Body of pancreas (tissue), 4 donors: Measurements from ENCODE around the gene CLEC16A. TPM values are rescaled to one million over a fixed set of nuclear protein-coding genes. Genes with fewer than 3 reads are reported as not detected.

Experiments
- ATAC-seq: fragments of 150-250 bp; one replicate; pipeline ENCODE4 v1.9.1; 2016
- DNase-seq, 4 donors: peaks; one replicate each; pipeline ENCODE4 v3.0.0-alpha.2; 2019
- H3K27ac ChIP-seq, 4 donors: fragments of 200-600 bp; sonication (generic); 1 replicate in 3 of 4; 2 replicates in 1 of 4; pipeline versions ENCODE4 v1.5.1 to v1.6.1; 2016 to 2019; ENCODE audit warnings: mild to moderate bottlenecking in 1 of 4, mixed read lengths in 1 of 4, moderate library complexity in 1 of 4
- H3K27me3 ChIP-seq, 2 donors: fragments of 200-600 bp; sonication (generic); one replicate each; pipeline ENCODE4 v1.6.0; 2016; ENCODE audit warnings: mild to moderate bottlenecking in 1 of 2
- H3K36me3 ChIP-seq, 2 donors: fragments of 200-600 bp; sonication (generic); replicated peaks in 1 of 2; 2 replicates each; pipeline ENCODE4 v1.5.1; 2016; ENCODE audit warnings: low read depth in 2 of 2; ENCODE audit not compliant: insufficient read depth in 1 of 2
- H3K4me1 ChIP-seq: fragments of 200-600 bp; sonication (generic); one replicate; pipeline ENCODE4 v1.6.0; 2016
- H3K4me3 ChIP-seq, 2 donors: fragments of 200-600 bp; sonication (generic); 1 replicate in 1 of 2; 2 replicates in 1 of 2; pipeline ENCODE4 v1.5.1; 2016 to 2019
- H3K9me3 ChIP-seq, 3 donors: fragments of 200-600 bp; sonication (generic); 1 replicate in 2 of 3; 2 replicates in 1 of 3; pipeline ENCODE4 v1.5.1; 2016
- POLR2A ChIP-seq, 3 donors: fragments of 450-650 bp; IDR thresholded peaks; one replicate each; pipeline ENCODE4 v1.6.1; 2016; ENCODE audit warnings: antibody characterized with exemption in 3 of 3, mild to moderate bottlenecking in 2 of 3
- WGBS, 2 donors: methylation state at CpG; one replicate each; pipeline ENCODE4 v1.1.5; 2017; 5-methylcytosine and 5-hydroxymethylcytosine counted together
- intact Hi-C: fragments of 100-400 bp; cut with DNase I; formaldehyde crosslinking; loops from one replicate; pipeline ENCODE4 v1.15.1; 2023
- total RNA-seq, 2 donors: library from RNA; depleted of rRNA; stranded (reverse); fragments of >200 nt; gene quantifications; one replicate each; pipeline ENCODE4 v1.1.0, GENCODE V29; 2016
- TF ChIP-seq, protein P1 (sequence below), 7 experiments: fragments of 450-650 bp in 4 of 7; fragments of 200-600 bp in 3 of 7; sonication (generic) in 3 of 7; IDR thresholded peaks; one replicate each; pipeline ENCODE4 v1.5.1; 2016 to 2019; ENCODE audit warnings: antibody characterized with exemption in 7 of 7

Gene CLEC16A
- total RNA-seq, 2 donors from 2014 or later, result 15.0 to 21.4 TPM

DNA sequence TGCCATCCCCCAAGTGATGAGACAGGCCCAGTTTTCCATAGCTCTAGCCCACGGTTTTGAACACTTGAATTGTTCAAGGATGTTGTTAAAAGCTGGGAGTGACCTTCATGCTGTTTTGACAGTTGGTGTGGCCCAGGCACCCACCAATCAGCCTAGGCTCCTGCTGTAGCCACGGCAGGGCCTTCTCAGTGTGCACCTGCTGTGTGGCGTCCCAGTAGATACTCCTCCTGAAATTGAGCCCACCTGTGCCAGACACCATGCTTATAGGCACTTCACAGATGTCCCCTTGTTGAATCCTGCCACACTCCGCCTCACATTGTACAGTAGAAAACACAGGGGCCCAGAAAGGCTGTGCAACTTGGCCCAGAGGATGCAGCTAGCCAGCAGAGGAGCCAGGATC, 225.3 kb downstream of the CLEC16A start:
- no peak overlapping the region for H3K4me3 ChIP-seq
- ATAC-seq, result no peak

DNA sequence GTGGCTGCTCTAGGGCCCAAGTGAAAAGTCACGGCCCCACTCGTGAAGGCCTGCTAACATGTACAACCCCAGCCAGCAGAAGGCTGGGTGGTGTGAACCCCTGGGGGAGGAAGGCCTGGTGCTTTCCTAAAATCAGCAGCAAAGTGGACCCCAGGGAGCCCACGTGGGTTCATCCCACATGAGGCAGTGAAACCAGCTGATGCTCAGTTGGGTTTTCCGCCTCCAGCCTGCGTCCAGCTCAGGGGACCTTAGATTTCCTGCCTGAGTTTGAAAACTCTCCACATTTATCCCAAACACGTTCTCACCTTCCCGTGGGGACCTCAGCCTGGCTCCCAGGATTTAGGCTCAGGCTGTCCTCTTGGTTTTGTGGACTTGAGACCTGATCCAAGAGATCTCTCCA, 225.8 kb downstream of the CLEC16A start:
- Histone ChIP-seq H3K4me3 (no peak overlapping the region), H3K4me1 (no peaks in the 10 kb centered on the region), H3K27me3 (no peaks in the 10 kb centered on the region), H3K27ac (no peak overlapping the region), H3K36me3 (no peaks in the 10 kb centered on the region), H3K9me3 (no peaks in the 10 kb centered on the region)
- no peak for TF ChIP-seq POLR2A (IDR thresholded peaks at IDR 0.05)
- TF ChIP-seq, protein P1, sequence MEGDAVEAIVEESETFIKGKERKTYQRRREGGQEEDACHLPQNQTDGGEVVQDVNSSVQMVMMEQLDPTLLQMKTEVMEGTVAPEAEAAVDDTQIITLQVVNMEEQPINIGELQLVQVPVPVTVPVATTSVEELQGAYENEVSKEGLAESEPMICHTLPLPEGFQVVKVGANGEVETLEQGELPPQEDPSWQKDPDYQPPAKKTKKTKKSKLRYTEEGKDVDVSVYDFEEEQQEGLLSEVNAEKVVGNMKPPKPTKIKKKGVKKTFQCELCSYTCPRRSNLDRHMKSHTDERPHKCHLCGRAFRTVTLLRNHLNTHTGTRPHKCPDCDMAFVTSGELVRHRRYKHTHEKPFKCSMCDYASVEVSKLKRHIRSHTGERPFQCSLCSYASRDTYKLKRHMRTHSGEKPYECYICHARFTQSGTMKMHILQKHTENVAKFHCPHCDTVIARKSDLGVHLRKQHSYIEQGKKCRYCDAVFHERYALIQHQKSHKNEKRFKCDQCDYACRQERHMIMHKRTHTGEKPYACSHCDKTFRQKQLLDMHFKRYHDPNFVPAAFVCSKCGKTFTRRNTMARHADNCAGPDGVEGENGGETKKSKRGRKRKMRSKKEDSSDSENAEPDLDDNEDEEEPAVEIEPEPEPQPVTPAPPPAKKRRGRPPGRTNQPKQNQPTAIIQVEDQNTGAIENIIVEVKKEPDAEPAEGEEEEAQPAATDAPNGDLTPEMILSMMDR (IDR thresholded peaks at IDR 0.05), result no peak
- DNase-seq (no peak), ATAC-seq (no peak)
- 87 to 91% methylated on average over 4 to 7 of the region's 7 CpGs for WGBS, 2 donors
- intact Hi-C loops, result no loop called here

More for the DNA sequence above, 225.3 kb downstream of the CLEC16A start:
- 50 to 88% methylated on average over 1 to 4 of the region's 4 CpGs for WGBS, 2 donors
- Histone ChIP-seq H3K36me3 (no peaks in the 10 kb centered on the region), H3K9me3 (no peaks in the 10 kb centered on the region), H3K27ac (no peak overlapping the region), H3K27me3 (no peaks in the 10 kb centered on the region), H3K4me1 (no peaks in the 10 kb centered on the region)
- DNase-seq, result no peak
- intact Hi-C loops, result no loop called here
- no peak for TF ChIP-seq POLR2A (IDR thresholded peaks at IDR 0.05)
- TF ChIP-seq, protein P1 (IDR thresholded peaks at IDR 0.05), result no peak

- intact Hi-C loops, result no loop called here
- no peaks in the 10 kb centered on the region for H3K36me3 ChIP-seq
- ATAC-seq (no peak), DNase-seq (no peak)
- no peak overlapping the region for H3K27ac ChIP-seq
- 81 to 86% methylated on average over 8 to 19 of the region's 19 CpGs for WGBS, 2 donors
- no peaks in the 10 kb centered on the region for H3K4me1 ChIP-seq
- no peak overlapping the region for H3K4me3 ChIP-seq
- H3K9me3 ChIP-seq, result no peaks in the 10 kb centered on the region
- TF ChIP-seq POLR2A (IDR thresholded peaks at IDR 0.05), result no peak
- TF ChIP-seq, protein P1 (IDR thresholded peaks at IDR 0.05), result no peak
- H3K27me3 ChIP-seq, result no peaks in the 10 kb centered on the region
These were observed 226.5 kb downstream of the CLEC16A start for GRCh38 chr16:11170696-11171447.

GRCh38 chr16:11171448-11171709, 227.0 kb downstream of the CLEC16A start:
- no peak for TF ChIP-seq POLR2A (IDR thresholded peaks at IDR 0.05)
- TF ChIP-seq, protein P1 (IDR thresholded peaks at IDR 0.05), result no peak
- H3K4me3 ChIP-seq, result no peak overlapping the region
- no peaks in the 10 kb centered on the region for H3K9me3 ChIP-seq
- H3K4me1 ChIP-seq, result no peaks in the 10 kb centered on the region
- DNase-seq, result no peak
- ATAC-seq, result no peak
- no peaks in the 10 kb centered on the region for H3K27me3 ChIP-seq
- intact Hi-C loops, result no loop called here
- 93 to 96% methylated on average over 4 of the region's 4 CpGs for WGBS, 2 donors
- H3K27ac ChIP-seq, result no peak overlapping the region
- no peaks in the 10 kb centered on the region for H3K36me3 ChIP-seq

DNA sequence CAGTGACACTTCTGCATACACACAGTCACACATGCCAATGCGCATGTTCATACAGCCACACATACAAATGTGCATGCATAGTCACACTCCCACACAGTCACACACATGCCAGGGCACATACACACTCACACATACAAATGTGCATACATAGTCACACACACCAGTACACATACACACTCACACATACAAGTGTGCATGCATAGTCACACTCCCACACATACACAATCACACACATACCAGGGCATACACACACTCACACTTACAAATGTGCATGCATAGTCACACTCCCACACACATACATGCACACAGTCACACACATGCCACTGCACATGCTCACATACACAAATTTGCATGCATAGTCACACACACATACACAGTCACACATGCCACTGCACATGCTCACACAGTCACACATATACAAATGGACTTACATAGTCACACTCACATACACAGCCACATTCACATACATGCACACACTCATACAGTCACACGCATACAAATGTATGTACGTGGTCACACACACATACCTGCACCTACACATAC, 227.5 kb downstream of the CLEC16A start:
- no peak overlapping the region for H3K4me3 ChIP-seq
- intact Hi-C loops, result no loop called here
- H3K27me3 ChIP-seq, result no peaks in the 10 kb centered on the region
- TF ChIP-seq, protein P1 (IDR thresholded peaks at IDR 0.05), result no peak
- TF ChIP-seq POLR2A (IDR thresholded peaks at IDR 0.05), result no peak
- DNase-seq, result no peak
- 88 to 93% methylated on average over 3 of the region's 3 CpGs for WGBS, 2 donors
- ATAC-seq, result no peak
- H3K9me3 ChIP-seq, result no peaks in the 10 kb centered on the region
- no peaks in the 10 kb centered on the region for H3K4me1 ChIP-seq
- no peaks in the 10 kb centered on the region for H3K36me3 ChIP-seq
- no peak overlapping the region for H3K27ac ChIP-seq
